ENCODE results near the gene GFOD2.

The GFOD2 gene

GRCh38 chr16:67641779-67642708, 77.1 kb downstream of the GFOD2 start:
- no peak overlapping the region for H3K4me3 ChIP-seq (ENCODE audit: extremely low read depth, insufficient read depth, low read length, poor library complexity, severe bottlenecking)
- no peak overlapping the region for H3K27ac ChIP-seq (ENCODE audit: low read depth, low read length, severe bottlenecking)
- no peaks in the 10 kb centered on the region for H3K9me3 ChIP-seq (ENCODE audit: control insufficient read depth, low read length)
- no peaks in the 10 kb centered on the region for H3K4me1 ChIP-seq (ENCODE audit: control insufficient read depth, insufficient read depth, low read length, poor library complexity, severe bottlenecking)
- peaks cover 29% of the 10 kb centered on the region for H3K36me3 ChIP-seq (ENCODE audit: control insufficient read depth, insufficient read depth, low read length)
- 81 to 88% methylated on average over 10 of the region's 10 CpGs for WGBS, 2 experiments (ENCODE audit: insufficient coverage in 2 of 2)

- Histone ChIP-seq H3K9me3 (ENCODE audit: control insufficient read depth, low read length) (no peaks in the 10 kb centered on the region), H3K4me1 (ENCODE audit: control insufficient read depth, insufficient read depth, low read length, poor library complexity, severe bottlenecking) (no peaks in the 10 kb centered on the region), H3K4me3 (ENCODE audit: extremely low read depth, insufficient read depth, low read length, poor library complexity, severe bottlenecking) (no peak overlapping the region), H3K36me3 (ENCODE audit: control insufficient read depth, insufficient read depth, low read length) (peaks cover 69% of the 10 kb centered on the region), H3K27ac (ENCODE audit: low read depth, low read length, severe bottlenecking) (no peak overlapping the region)
- whole genome bisulfite sequencing, 2 experiments (ENCODE audit: insufficient coverage in 2 of 2): 93 to 97% methylated on average over 6 to 8 of the region's 12 CpGs
Observed at GRCh38 chr16:67637625-67638024, 81.5 kb downstream of the GFOD2 start.

- Histone ChIP-seq H3K4me1 (ENCODE audit: control insufficient read depth, insufficient read depth, low read length, poor library complexity, severe bottlenecking) (no peaks in the 10 kb centered on the region), H3K36me3 (ENCODE audit: control insufficient read depth, insufficient read depth, low read length) (peaks cover 78% of the 10 kb centered on the region), H3K9me3 (ENCODE audit: control insufficient read depth, low read length) (no peaks in the 10 kb centered on the region), H3K4me3 (ENCODE audit: extremely low read depth, insufficient read depth, low read length, poor library complexity, severe bottlenecking) (no peak overlapping the region), H3K27ac (ENCODE audit: low read depth, low read length, severe bottlenecking) (no peak overlapping the region)
- WGBS, 2 experiments (ENCODE audit: insufficient coverage in 2 of 2): 97 to 100% methylated on average over 6 of the region's 8 CpGs
Observed at GRCh38 chr16:67636713-67637112, 82.4 kb downstream of the GFOD2 start.

- H3K27ac ChIP-seq (ENCODE audit: low read depth, low read length, severe bottlenecking): no peak overlapping the region
- no peak overlapping the region for H3K4me3 ChIP-seq (ENCODE audit: extremely low read depth, insufficient read depth, low read length, poor library complexity, severe bottlenecking)
- H3K9me3 ChIP-seq (ENCODE audit: control insufficient read depth, low read length): no peaks in the 10 kb centered on the region
- no peaks in the 10 kb centered on the region for H3K4me1 ChIP-seq (ENCODE audit: control insufficient read depth, insufficient read depth, low read length, poor library complexity, severe bottlenecking)
- WGBS, 2 experiments (ENCODE audit: insufficient coverage in 2 of 2): 93 to 96% methylated on average over 5 to 6 of the region's 7 CpGs
- peaks cover 85% of the 10 kb centered on the region for H3K36me3 ChIP-seq (ENCODE audit: control insufficient read depth, insufficient read depth, low read length)
Observed at GRCh38 chr16:67632415-67633172, 86.5 kb downstream of the GFOD2 start.

- WGBS, 2 experiments (ENCODE audit: insufficient coverage in 2 of 2): 98 to 99% methylated on average over 13 to 14 of the region's 14 CpGs
- H3K27ac ChIP-seq (ENCODE audit: low read depth, low read length, severe bottlenecking): no peak overlapping the region
- H3K9me3 ChIP-seq (ENCODE audit: control insufficient read depth, low read length): no peaks in the 10 kb centered on the region
- H3K4me3 ChIP-seq (ENCODE audit: extremely low read depth, insufficient read depth, low read length, poor library complexity, severe bottlenecking): no peak overlapping the region
- H3K36me3 ChIP-seq (ENCODE audit: control insufficient read depth, insufficient read depth, low read length): peaks cover 86% of the 10 kb centered on the region
- H3K4me1 ChIP-seq (ENCODE audit: control insufficient read depth, insufficient read depth, low read length, poor library complexity, severe bottlenecking): no peaks in the 10 kb centered on the region
Observed at GRCh38 chr16:67628216-67628615, 90.9 kb downstream of the GFOD2 start.
